Gastroesophageal sphincter (tissue), 3 donors: ENCODE measurements around the gene TMEM150A.

ENCODE experiments used
- POLR2A ChIP-seq, 2 donors: fragments of 450-650 bp; IDR thresholded peaks; one replicate each; pipeline ENCODE4 v1.6.1; 2017; ENCODE audit warnings: antibody characterized with exemption in 2 of 2, mild to moderate bottlenecking in 2 of 2, moderate library complexity in 1 of 2
- POLR2AphosphoS5 ChIP-seq: sonication (generic); formaldehyde crosslinking; IDR thresholded peaks from one replicate; pipeline ENCODE4 v1.6.1; 2017; ENCODE audit warnings: antibody characterized with exemption
- TF ChIP-seq, protein P1 (sequence below), 4 experiments: fragments of 200-600 bp in 2 of 4; fragments of 450-650 bp in 2 of 4; sonication (generic) in 1 of 4; IDR thresholded peaks; one replicate each; pipeline ENCODE4 v1.5.1; 2017 to 2019; ENCODE audit warnings: antibody characterized with exemption in 4 of 4, mild to moderate bottlenecking in 2 of 4, moderate library complexity in 2 of 4

DNA sequence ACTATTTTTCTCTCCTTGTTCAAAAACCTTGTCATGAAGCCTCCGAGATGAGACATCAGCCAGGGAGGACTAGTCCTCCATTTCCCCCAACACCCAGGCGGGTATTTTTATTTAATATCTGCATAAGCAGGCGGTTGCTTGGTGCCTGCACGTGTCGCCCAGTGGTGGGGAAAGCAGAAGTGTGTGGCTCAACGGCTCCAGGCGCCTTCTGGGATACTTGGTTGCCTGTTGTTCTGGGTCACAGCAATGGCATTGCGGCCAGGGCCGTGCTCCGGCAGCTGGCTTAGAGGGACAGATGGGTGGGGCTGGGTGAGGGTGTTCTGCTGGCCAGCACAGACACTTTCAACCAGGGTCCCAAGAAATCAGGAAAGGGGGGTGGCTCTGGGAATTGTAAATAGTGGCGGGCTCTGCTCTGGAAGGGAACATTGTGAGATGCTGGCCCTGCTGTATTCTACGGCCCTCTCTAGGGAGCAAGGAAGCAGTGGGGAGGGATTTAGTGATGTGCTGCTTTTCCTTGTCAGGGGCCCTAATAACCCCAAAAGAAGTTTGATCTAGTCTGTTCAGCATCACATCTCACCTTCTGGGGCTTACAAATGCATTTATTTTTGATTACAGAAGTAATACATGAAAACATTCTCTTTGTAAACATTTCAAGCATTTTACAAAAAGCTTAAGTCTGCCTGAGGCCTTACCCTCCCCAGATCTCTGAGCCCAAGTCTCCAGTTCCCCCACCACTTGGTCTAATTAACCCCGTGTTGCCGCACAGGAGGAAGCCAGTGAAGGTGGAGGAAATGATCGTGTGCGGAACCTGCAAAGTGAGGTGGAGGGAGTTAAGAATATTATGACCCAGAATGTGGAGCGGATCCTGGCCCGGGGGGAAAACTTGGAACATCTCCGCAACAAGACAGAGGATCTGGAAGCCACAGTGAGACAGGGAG lies 24.0 kb downstream of the TMEM150A start:
- TF ChIP-seq, protein P1, sequence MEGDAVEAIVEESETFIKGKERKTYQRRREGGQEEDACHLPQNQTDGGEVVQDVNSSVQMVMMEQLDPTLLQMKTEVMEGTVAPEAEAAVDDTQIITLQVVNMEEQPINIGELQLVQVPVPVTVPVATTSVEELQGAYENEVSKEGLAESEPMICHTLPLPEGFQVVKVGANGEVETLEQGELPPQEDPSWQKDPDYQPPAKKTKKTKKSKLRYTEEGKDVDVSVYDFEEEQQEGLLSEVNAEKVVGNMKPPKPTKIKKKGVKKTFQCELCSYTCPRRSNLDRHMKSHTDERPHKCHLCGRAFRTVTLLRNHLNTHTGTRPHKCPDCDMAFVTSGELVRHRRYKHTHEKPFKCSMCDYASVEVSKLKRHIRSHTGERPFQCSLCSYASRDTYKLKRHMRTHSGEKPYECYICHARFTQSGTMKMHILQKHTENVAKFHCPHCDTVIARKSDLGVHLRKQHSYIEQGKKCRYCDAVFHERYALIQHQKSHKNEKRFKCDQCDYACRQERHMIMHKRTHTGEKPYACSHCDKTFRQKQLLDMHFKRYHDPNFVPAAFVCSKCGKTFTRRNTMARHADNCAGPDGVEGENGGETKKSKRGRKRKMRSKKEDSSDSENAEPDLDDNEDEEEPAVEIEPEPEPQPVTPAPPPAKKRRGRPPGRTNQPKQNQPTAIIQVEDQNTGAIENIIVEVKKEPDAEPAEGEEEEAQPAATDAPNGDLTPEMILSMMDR (IDR thresholded peaks at IDR 0.05): no peak
- TF ChIP-seq POLR2A (IDR thresholded peaks at IDR 0.05): peak in 1 of 2 donors; percentile 11
- peak; percentile 12 for TF ChIP-seq POLR2AphosphoS5
